HG03064 (cell line): ENCODE results near the gene KRTAP5-5.
"Not testable (repeated sequence)": the region's sequence is repeated elsewhere in the genome, so short reads cannot be mapped to it uniquely, and the experiment has no call there.

ENCODE experiments used
- ATAC-seq: cut with Tn5 transposase; IDR thresholded peaks from one replicate; pipeline ENCODE4 v1.9.1; 2021; ENCODE audit warnings: low read depth; ENCODE audit not compliant: unreplicated experiment

KRTAP5-5 gene

DNA sequence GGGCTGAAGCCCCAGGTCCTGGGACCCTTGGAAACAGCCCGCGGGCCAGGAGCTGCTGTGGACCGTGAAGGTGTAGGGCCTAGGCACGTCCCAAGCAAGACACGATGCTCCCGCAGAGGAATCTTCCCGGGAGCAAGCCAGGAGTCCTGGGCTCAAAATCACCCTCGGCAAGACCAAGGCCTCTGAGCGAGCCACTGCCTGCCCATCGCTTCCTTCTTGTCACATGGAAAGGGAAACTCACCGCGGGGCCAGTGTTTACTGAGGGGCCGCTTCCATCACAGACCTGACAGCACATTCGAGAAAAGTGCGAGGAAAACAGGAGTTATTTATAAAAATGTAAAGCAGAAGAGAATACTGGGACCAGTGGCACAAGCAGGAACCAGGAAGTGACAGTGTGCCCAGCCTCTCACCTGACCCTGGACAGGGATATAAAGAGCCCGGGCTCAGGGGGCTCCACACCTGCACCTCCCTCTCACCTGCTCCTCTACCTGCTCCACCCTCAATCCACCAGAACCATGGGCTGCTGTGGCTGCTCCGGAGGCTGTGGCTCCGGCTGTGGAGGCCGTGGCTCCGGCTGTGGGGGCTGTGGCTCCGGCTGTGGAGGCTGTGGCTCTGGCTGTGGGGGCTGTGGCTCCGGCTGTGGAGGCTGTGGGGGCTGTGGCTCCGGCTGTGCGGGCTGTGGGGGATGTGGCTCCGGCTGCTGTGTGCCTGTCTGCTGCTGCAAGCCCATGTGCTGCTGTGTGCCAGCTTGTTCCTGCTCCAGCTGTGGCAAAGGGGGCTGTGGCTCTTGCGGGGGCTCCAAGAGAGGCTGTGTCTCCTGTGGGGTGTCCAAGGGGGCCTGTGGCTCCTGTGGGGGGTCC is at the start of gene KRTAP5-5:
TSS of gene KRTAP5-5 (plus strand) at position 450 of the 860 bp plus-strand sequence. CDS start at position 516, 66 bp downstream.
- ATAC-seq: no peak

DNA sequence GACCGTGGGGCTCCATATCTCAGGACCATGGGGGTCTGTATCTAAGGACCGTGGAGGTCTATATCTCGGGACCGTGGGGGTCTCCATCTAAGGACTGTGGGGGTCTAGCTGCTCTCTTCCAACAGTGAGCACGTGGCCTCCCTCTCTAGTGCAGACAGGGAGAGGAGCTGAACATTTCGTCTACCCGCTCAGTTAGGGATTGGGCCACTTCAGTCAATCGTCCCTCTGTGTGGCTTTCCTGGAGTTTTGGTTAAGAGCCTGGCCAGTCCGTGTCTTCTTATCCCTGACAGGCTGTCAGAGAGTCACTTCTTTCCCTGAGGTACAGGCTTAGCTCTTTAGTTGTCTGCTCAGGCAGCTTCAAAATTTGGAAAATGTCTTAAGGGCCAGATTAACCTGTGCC is 47.6 kb upstream of the KRTAP5-5 start:
- ATAC-seq: no peak

- ATAC-seq: not testable (repeated sequence)
Observed at GRCh38 chr11:1582909-1583308, 46.7 kb upstream of the KRTAP5-5 start.

- not testable (repeated sequence) for ATAC-seq
Observed at GRCh38 chr11:1584661-1585370, 44.8 kb upstream of the KRTAP5-5 start, which contains the start of gene KRTAP5-1. KRTAP5-1 (minus strand) TSS chr11:1585283; CDS start chr11:1585249, 34 bp downstream.

DNA sequence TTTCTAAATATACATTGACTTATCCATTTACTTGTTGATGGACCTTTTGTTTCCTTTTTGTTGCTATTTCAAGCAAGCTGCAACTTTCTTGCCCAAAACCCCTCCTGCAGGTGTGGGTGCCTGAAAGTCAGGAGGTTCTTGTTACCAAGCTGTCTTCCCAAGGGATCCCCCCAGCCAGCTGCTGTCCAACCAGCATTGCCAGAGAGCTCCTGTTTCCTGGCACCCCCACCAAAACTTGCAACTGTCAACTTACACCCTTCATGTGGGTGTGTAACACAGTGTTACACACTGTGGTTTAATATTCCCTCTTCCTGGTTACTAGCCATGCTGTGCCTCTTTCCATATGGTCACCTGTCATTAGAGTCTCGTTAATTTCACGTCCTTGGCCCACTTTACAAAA is 42.9 kb upstream of the KRTAP5-5 start:
- ATAC-seq: no peak

GRCh38 chr11:1589191-1589963 is 40.2 kb upstream of the KRTAP5-5 start:
- not testable (repeated sequence) for ATAC-seq

- no peak for ATAC-seq
Observed at GRCh38 chr11:1589996-1590395, 39.6 kb upstream of the KRTAP5-5 start.

DNA sequence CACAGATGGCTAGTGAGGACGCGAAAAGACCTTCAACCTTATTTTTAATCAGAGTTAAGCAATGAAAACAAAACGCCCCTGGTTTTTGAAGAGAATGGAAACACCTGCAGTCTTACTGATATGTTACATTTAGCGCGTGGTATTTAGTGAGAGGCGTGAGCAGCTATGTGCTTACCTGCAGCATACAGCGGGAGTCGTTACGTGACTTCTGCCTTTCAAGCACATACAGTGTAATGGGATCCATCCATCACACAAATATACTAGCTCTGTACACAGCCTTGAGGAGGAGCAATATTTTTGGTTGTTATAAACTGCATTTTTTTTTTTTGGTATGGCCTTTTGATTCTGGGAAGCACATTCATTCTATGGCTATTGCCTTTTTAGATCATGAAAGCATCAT is 36.9 kb upstream of the KRTAP5-5 start:
- ATAC-seq: no peak

GRCh38 chr11:1595994-1596575 is 33.5 kb upstream of the KRTAP5-5 start:
- not testable (repeated sequence) for ATAC-seq

DNA sequence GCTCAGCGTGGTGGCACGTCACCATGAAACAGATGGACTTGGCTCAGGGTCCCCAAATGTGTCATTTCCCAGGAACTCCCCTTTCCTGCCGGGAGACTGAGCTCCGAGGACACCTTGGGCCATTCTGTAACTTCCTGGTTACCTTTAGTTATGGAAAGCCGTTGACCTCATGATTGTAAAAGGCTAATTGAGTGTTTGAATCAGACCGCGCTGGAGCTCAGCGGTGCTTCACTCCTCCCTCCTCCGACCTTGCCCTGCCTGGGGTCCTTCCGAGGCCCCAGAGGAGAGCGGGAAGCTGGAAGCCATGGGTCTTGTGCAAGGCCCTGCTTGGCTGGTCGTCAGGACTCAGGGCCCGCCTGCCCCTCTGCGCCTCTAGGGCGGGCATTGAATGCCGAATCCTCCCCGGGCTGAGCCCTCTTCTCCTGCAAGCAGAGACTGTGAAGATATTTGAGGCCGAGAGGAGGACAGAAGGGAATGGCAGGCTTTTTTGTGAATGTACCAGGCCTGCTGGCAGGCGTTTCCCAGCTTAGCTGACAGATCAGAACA is 32.9 kb upstream of the KRTAP5-5 start:
- not testable (repeated sequence) for ATAC-seq

DNA sequence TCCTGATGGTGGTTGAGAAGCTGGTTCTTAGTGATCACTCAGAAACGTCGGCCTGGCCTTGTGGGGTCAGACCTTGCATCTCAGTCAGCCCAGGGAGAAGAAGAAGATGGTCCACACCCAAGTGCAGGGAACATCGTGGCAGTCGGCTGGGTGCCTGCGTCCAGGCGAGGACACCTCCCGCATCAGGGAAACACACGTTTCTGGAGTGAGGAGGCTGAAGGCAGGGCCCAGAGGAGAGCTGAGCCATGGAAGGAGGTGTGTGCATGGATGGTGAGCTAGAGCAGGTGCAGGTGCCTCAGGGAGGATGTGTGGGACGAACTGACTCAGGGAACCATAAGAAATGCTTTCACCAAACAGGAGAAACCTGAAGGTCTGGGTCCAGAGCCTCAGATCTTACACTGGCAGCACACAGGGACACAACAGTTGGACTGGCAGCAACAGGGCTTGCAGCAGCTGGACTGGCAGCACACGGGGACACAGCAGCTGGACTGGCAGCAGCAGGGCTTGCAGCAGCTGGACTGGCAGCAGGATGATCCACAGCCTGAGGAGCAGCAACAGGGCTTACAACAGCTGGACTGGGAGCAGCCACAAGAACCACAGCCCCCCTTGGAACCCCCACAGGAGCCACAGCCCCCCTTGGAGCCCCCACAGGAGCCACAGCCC is 32.1 kb upstream of the KRTAP5-5 start:
- ATAC-seq: no peak

DNA sequence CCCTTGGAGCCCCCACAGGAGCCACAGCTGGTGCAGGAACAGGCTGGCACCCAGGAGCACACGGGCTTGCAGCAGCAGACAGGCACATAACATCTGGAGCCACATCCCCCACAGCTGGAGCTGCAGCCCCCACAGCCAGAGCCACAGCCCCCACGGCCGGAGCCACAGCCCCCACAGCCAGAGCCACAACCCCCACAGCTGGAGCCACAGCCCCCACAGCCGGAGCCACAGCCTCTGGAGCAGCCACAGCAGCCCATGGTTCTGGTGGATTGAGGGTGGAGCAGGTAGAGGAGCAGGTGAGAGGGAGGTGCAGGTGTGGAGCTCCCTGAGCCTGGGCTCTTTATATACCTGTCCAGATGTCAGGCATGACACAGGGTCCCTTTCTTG is 31.6 kb upstream of the KRTAP5-5 start, which contains the start of gene KRTAP5-2:
TSS of gene KRTAP5-2 (minus strand) at position 301 of the 387 bp plus-strand sequence. CDS start at position 257, 44 bp downstream.
- ATAC-seq: no peak

DNA sequence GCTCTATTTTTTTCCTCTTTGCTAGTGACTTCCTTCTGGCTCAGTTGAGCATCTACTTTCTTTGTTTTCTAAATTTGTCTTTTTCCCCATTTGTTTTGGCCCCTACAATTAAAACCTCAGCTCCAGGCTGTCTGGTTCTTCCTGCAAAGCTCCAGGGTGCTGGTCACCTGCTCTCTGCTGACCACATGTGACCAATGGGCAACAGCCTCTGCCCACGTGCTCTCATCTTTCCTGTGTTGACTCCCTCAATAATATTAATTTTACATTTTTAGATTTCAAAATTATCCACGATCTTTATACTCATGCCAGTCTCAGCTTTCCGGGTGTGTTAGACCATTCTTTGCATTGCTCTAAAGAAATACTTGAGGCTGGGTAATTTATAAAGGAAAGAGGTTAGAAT is 31.2 kb upstream of the KRTAP5-5 start:
- ATAC-seq: not testable (repeated sequence)

DNA sequence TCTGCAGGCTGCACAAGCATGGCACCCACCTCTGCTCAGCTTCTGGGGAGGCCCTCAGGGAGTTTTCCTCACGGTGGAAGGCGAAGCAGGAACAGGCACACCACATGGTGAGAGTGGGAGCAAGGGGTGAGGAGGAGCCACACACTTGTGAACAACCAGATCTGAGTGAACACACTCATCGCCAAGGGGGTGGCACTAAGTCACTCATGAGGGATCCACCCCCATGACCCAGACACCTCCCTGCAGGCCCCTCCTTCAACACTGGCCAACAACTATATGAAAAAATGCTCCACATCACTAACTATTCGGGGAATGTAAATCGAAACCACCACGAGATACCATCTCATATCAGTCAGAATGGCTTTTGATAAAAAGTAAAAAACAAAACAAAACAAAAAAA is 30.8 kb upstream of the KRTAP5-5 start:
- no peak for ATAC-seq

- ATAC-seq: no peak
Observed at GRCh38 chr11:1600626-1601025, 28.9 kb upstream of the KRTAP5-5 start.

- ATAC-seq: not testable (repeated sequence)
Observed at GRCh38 chr11:1601663-1602062, 27.9 kb upstream of the KRTAP5-5 start.

DNA sequence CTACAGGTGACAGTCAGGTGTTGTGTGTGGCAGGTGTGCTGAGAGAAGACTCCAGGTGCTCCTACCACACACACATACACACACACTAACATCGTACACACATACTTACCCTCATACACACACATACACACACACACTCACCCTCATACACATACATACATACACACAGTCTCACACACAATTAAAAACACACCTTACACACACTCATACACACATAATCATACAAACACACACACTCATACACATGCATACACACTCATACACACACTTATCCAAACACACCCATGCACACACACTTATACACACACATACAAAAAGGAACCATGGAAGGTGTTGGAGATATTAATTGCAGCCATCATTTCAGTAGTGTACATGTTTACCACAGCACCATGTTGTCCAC is 25.9 kb upstream of the KRTAP5-5 start:
- no peak for ATAC-seq

DNA sequence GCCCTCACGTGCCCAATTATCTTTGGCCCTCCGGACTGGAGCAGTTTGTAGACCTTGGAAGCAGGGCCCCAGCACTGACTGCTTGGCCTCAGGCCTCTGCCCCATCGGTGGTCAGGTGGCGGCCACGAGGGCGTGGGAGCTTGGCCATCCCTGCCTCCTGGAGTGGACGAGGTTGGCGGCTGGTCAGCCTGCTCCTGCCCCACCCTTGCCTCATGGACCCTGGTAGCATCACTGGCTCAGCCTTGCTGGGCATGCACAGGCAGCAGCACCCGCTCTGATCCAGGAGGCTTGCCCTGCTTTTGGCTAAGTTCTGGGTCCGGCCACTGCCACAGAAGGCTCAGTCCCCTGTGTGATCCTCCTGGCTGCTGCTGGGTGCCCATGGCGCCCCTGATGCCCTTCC is 25.4 kb upstream of the KRTAP5-5 start:
- ATAC-seq: no peak

GRCh38 chr11:1604711-1605110 is 24.9 kb upstream of the KRTAP5-5 start:
- ATAC-seq: no peak

DNA sequence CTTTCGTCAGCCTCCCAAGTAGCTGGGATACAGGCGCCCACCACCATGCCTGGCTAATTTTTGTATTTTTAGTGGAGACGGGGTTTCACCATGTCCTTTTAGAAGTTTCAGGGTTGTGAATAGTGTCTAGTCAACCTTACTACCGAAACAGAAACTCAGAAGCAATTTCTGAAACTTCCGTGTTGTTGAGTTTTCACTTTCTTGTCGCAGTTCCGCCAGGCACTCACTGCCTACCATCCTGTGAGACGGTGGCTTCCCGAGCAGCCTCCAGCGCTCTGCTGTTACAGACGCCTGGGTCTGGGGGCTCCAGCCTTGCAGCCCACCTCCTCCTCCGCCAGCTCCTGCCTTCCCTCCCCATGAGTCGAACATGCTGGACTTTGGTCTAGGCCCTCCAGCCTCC is 23.7 kb upstream of the KRTAP5-5 start:
- peak; percentile 79 for ATAC-seq
